Stomach (tissue), 9 donors: ENCODE results near the gene DHRS9. TPM values are rescaled to one million over a fixed set of nuclear protein-coding genes. Genes with fewer than 3 reads are reported as not detected.
"Not testable (repeated sequence)": the region's sequence is repeated elsewhere in the genome, so short reads cannot be mapped to it uniquely, and the experiment has no call there.

Source experiments
- DNase-seq, 2 donors: peaks; one replicate each; pipeline versions ENCODE4 v3.0.0 to v3.0.0-alpha.2; 2013 to 2019
- H3K27ac ChIP-seq, 5 donors: fragments of 200-600 bp in 4 of 5; sonication (generic) in 4 of 5; one replicate each; pipeline ENCODE4 v1.5.1; 2013 to 2019; ENCODE audit warnings: mild to moderate bottlenecking in 1 of 5, moderate library complexity in 1 of 5
- H3K27me3 ChIP-seq, 3 donors: fragments of 200-600 bp; sonication (generic); one replicate each; pipeline ENCODE4 v1.5.1; 2017 to 2019; ENCODE audit warnings: mixed run types in 1 of 3
- H3K36me3 ChIP-seq, 4 donors: fragments of 200-600 bp; sonication (generic); 1 replicate in 3 of 4; 2 replicates in 1 of 4; pipeline ENCODE4 v1.5.1; 2016 to 2019
- H3K4me1 ChIP-seq, 4 donors: fragments of 200-600 bp; sonication (generic); one replicate each; pipeline ENCODE4 v1.5.1; 2016 to 2019
- H3K4me3 ChIP-seq, 4 donors: fragments of 200-600 bp; sonication (generic) in 3 of 4; one replicate each; pipeline ENCODE4 v1.5.1; 2016 to 2019; ENCODE audit warnings: mild to moderate bottlenecking in 1 of 4
- H3K9me3 ChIP-seq, 4 donors: fragments of 200-600 bp; sonication (generic); one replicate each; pipeline ENCODE4 v1.5.1; 2016 to 2019
- CTCF ChIP-seq, 7 experiments: fragments of 450-650 bp in 4 of 7; fragments of 200-600 bp in 3 of 7; sonication (generic) in 3 of 7; IDR thresholded peaks; one replicate each; pipeline ENCODE4 v1.5.1; 2016 to 2019; ENCODE audit warnings: antibody characterized with exemption in 7 of 7, control low read depth in 2 of 7, mild to moderate bottlenecking in 1 of 7
- EP300 ChIP-seq: sonication (generic); formaldehyde crosslinking; IDR thresholded peaks from one replicate; pipeline ENCODE4 v1.6.1; 2017; ENCODE audit warnings: antibody characterized with exemption
- POLR2A ChIP-seq, 4 donors: fragments of 450-650 bp; IDR thresholded peaks; one replicate each; pipeline ENCODE4 v1.6.1; 2016; ENCODE audit warnings: antibody characterized with exemption in 4 of 4, control low read depth in 2 of 4, mild to moderate bottlenecking in 1 of 4, moderate library complexity in 1 of 4
- POLR2AphosphoS5 ChIP-seq, 3 donors: sonication (generic); formaldehyde crosslinking; IDR thresholded peaks; one replicate each; pipeline ENCODE4 v1.6.1; 2016; ENCODE audit warnings: antibody characterized with exemption in 3 of 3
- WGBS, 5 donors: extraction: QIAGEN DNeasy Blood & Tissue Kit in 3 of 5; methylation state at CpG; one replicate each; pipeline versions ENCODE4 v1.1.5 to v1.1.7; 2013 to 2018; 5-methylcytosine and 5-hydroxymethylcytosine counted together
- intact Hi-C: fragments of 100-400 bp; cut with DNase I; formaldehyde crosslinking; loops from one replicate; pipeline ENCODE4 v1.15.1; 2023; ENCODE audit warnings: low total_unique reads
- polyA plus RNA-seq, 3 donors: library from polyadenylated mRNA; stranded (reverse); fragments of 200-250 nt; gene quantifications; one replicate each; pipeline ENCODE4 v1.2.3, GENCODE V29; 2013
- total RNA-seq, 5 donors: library from RNA; depleted of rRNA; stranded (reverse); fragments of >200 nt; gene quantifications; one replicate each; pipeline versions ENCODE4 v1.1.0 to v1.2.3, GENCODE V29; 2014 to 2016
- donor health status: healthy with polysubstance abuse.
- donor health status: Bipolar disorder and iron deficiency.
- donor health status: healthy.

The DHRS9 gene
- total and polyA plus RNA-seq, 8 donors, result 1.3 to 19.3 (median 2.6) TPM; not detected in 1

- Histone ChIP-seq H3K4me1 (no peaks in the 10 kb centered on the region), H3K27ac (peak overlapping the region in 1 of 5 donors; percentile 43), H3K27me3 (no peaks in the 10 kb centered on the region), H3K9me3 (peaks cover 0 to 33% (median 19%) of the 10 kb centered on the region in 4 donors), H3K4me3 (no peak overlapping the region), H3K36me3 (no peaks in the 10 kb centered on the region)
- intact Hi-C loops, result no loop called here
- WGBS, 5 donors, result 70 to 84% (median 73%) methylated on average over 4 of the region's 4 CpGs
- peak in 1 of 2 donors; percentile 57 for DNase-seq
- TF ChIP-seq POLR2A (IDR thresholded peaks at IDR 0.05) (no peak), CTCF (IDR thresholded peaks at IDR 0.05) (no peak), EP300 (no peak), POLR2AphosphoS5 (IDR thresholded peaks at IDR 0.05) (no peak)
Measured at GRCh38 chr2:169046440-169047151, 22.8 kb upstream of the DHRS9 start.

GRCh38 chr2:169047256-169048250 is 21.8 kb upstream of the DHRS9 start:
- intact Hi-C loops, result no loop called here
- Histone ChIP-seq H3K9me3 (peaks cover 0 to 25% (median 15%) of the 10 kb centered on the region in 4 donors), H3K4me3 (no peak overlapping the region), H3K27ac (peak overlapping the region in 1 of 5 donors; percentile 43), H3K4me1 (no peaks in the 10 kb centered on the region), H3K27me3 (no peaks in the 10 kb centered on the region), H3K36me3 (no peaks in the 10 kb centered on the region)
- WGBS, 5 donors, result 90 to 94% (median 92%) methylated on average over 1 to 2 of the region's 2 CpGs
- no peak for DNase-seq
- TF ChIP-seq CTCF (IDR thresholded peaks at IDR 0.05) (no peak), POLR2AphosphoS5 (IDR thresholded peaks at IDR 0.05) (no peak), POLR2A (IDR thresholded peaks at IDR 0.05) (no peak), EP300 (no peak)

GRCh38 chr2:169049142-169049541 is 20.2 kb upstream of the DHRS9 start:
- intact Hi-C loops, result no loop called here
- no peaks in the 10 kb centered on the region for H3K4me1 ChIP-seq
- no peaks in the 10 kb centered on the region for H3K27me3 ChIP-seq
- no peak overlapping the region for H3K27ac ChIP-seq
- TF ChIP-seq POLR2A (IDR thresholded peaks at IDR 0.05) (no peak), EP300 (no peak), CTCF (IDR thresholded peaks at IDR 0.05) (no peak), POLR2AphosphoS5 (IDR thresholded peaks at IDR 0.05) (no peak)
- peaks cover 0 to 16% (median 7%) of the 10 kb centered on the region in 4 donors for H3K9me3 ChIP-seq
- H3K36me3 ChIP-seq, result no peaks in the 10 kb centered on the region
- WGBS, 5 donors, result 55 to 80% (median 77%) methylated on average over 3 of the region's 3 CpGs
- DNase-seq, result no peak
- H3K4me3 ChIP-seq, result no peak overlapping the region

GRCh38 chr2:169050476-169051240 is 18.7 kb upstream of the DHRS9 start:
- Histone ChIP-seq H3K4me1 (no peaks in the 10 kb centered on the region), H3K27ac (no peak overlapping the region), H3K36me3 (no peaks in the 10 kb centered on the region), H3K9me3 (peaks cover 0 to 28% (median 20%) of the 10 kb centered on the region in 4 donors), H3K4me3 (no peak overlapping the region), H3K27me3 (no peaks in the 10 kb centered on the region)
- intact Hi-C loops, result no loop called here
- DNase-seq, result no peak
- WGBS, 5 donors, result 66 to 89% (median 84%) methylated on average over 5 of the region's 5 CpGs
- TF ChIP-seq CTCF (IDR thresholded peaks at IDR 0.05) (no peak), EP300 (no peak), POLR2AphosphoS5 (IDR thresholded peaks at IDR 0.05) (no peak), POLR2A (IDR thresholded peaks at IDR 0.05) (no peak)

GRCh38 chr2:169054575-169054974 is 14.8 kb upstream of the DHRS9 start:
- 79 to 93% (median 87%) methylated on average over 2 of the region's 2 CpGs for WGBS, 5 donors
- intact Hi-C loops, DNase-seq, H3K36me3 ChIP-seq, H3K4me3 ChIP-seq, H3K27me3 ChIP-seq, H3K4me1 ChIP-seq, H3K27ac ChIP-seq: not testable (repeated sequence)
- H3K9me3 ChIP-seq, result peaks cover 0 to 35% (median 25%) of the 10 kb centered on the region in 4 donors

GRCh38 chr2:169064199-169064598 is 5.2 kb upstream of the DHRS9 start:
- peaks cover 0 to 12% (median 0%) of the 10 kb centered on the region in 4 donors for H3K4me1 ChIP-seq
- H3K27me3 ChIP-seq, H3K9me3 ChIP-seq, intact Hi-C loops, H3K4me3 ChIP-seq, H3K36me3 ChIP-seq, DNase-seq, H3K27ac ChIP-seq: not testable (repeated sequence)
- 97% methylated on average over 17 of the region's 17 CpGs for WGBS, 5 donors
